MCF 10A (cell line): ENCODE measurements around the gene DTX3L. TPM values are rescaled to one million over a fixed set of nuclear protein-coding genes. Genes with fewer than 3 reads are reported as not detected.

ENCODE experiments used
- BruUV-seq: library from RNA; stranded (reverse); fragments of 400-500 nt; replicated peaks from 2 replicates; lab custom pipeline; 2021; lab: Mats Ljungman, UMichigan
- CTCF ChIA-PET: fragments of 300-600 bp; sonication (Branson Sonifier 250); formaldehyde crosslinking; extraction: SDS; loops from one replicate; lab custom pipeline; 2021; ENCODE audit warnings: antibody characterized with exemption, inconsistent platforms; lab: Yijun Ruan, JAX
- POLR2A ChIA-PET: fragments of 300-600, 350-650 bp; sonication (Branson Sonifier 250); formaldehyde crosslinking; extraction: SDS; loops from one replicate; lab custom pipeline; 2020; ENCODE audit warnings: antibody characterized with exemption, inconsistent platforms; lab: Yijun Ruan, JAX
- DNase-seq: peaks from one replicate; pipeline ENCODE4 v3.0.0-alpha.2; 2018; ENCODE audit not compliant: unreplicated experiment
- H3K27ac Mint-ChIP-seq: one replicate; pipeline ENCODE4 v1.8.0; 2022; ENCODE audit warnings: mild to moderate bottlenecking, low read depth, mixed read lengths; ENCODE audit not compliant: unreplicated experiment
- H3K27me3 Mint-ChIP-seq: one replicate; pipeline ENCODE4 v1.8.0; 2022; ENCODE audit warnings: mixed read lengths; ENCODE audit not compliant: insufficient read depth, unreplicated experiment
- H3K36me3 Mint-ChIP-seq: one replicate; pipeline ENCODE4 v1.8.0; 2022; ENCODE audit warnings: mild to moderate bottlenecking, moderate library complexity, mixed read lengths; ENCODE audit not compliant: insufficient read depth, unreplicated experiment
- H3K4me1 Mint-ChIP-seq: one replicate; pipeline ENCODE4 v1.8.0; 2022; ENCODE audit warnings: mixed read lengths; ENCODE audit not compliant: insufficient read depth, unreplicated experiment
- H3K4me3 Mint-ChIP-seq: one replicate; pipeline ENCODE4 v1.8.0; 2022; ENCODE audit warnings: mild to moderate bottlenecking, moderate library complexity, mixed read lengths; ENCODE audit not compliant: unreplicated experiment
- H3K9me3 Mint-ChIP-seq: one replicate; pipeline ENCODE4 v1.8.0; 2022; ENCODE audit warnings: mixed read lengths; ENCODE audit not compliant: unreplicated experiment
- intact Hi-C: fragments of 100-400 bp; cut with micrococcal nuclease; formaldehyde crosslinking; loops from 2 replicates; pipeline ENCODE4 v1.14.1; 2022
- total RNA-seq: library from RNA; stranded (reverse); gene quantifications from 2 replicates; pipeline ENCODE4 v1.2.3, GENCODE V29; 2022
- TF ChIP-seq, protein P1 (sequence below): fragments of 200-600 bp; IDR thresholded peaks from one replicate; pipeline ENCODE4 v1.8.0; 2022; ENCODE audit warnings: antibody characterized with exemption, mild to moderate bottlenecking; ENCODE audit not compliant: unreplicated experiment

Gene DTX3L
- total RNA-seq, 1 experiment from 2014 or later = 19.1 TPM

DNA sequence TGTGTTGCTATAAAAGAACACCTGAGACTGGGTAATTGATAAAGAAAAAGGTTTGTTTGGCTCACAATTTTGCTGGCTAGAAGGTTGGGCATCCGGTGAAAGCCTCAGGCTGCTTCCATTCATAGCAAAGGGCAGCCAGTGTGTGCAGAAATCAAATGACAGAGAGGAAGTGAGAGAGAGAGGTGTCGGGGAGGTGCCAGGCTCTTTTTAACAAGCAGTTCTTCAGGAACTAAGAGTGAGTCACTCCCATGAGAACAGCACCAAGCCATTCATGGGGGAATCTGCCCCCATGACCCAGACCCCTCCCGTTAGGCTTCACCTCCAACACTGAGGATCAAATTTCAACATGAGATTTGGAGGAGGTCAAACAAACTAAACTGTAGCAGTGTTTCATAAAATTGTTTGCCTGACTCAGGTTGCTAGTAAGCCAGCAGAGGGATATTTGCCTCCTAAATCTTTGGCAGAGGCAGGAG lies 8.8 kb downstream of the DTX3L start:
- peaks cover 48% of the 10 kb centered on the region for H3K36me3 Mint-ChIP-seq

DNA sequence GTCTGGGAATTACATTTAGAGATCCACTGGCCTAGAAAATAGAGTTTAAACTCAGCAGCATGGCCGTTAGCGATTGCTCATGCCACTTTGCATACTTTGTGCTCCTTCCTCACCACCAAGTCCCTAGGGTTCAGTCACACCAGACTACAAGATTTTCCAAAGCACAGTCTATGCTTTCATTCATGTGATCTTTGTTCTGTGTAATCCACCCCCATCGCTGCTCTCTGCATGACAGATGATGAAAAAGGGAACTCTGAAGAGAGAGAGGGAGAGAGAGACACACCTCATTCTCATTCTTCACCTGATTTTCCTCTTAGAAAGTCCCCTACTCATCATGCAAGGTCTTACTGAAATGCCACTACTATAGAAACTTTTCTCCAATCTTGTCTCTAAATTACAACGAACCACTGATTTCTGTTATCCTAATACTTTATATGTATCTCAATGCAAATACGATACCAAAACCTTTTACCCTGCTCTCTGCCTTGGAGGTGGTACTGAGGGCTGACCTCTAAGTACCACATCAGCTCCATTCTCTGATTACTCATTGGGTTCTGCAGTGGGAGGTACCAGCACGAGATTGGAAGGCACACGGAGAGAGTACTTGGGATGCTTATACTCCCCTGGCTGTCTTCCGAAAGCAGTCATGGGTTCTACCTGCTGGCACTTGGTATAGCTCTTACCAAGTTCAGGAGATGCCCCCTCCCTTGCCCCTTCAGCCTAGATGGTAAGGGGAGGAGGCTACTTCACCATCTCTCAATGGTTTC lies 12.2 kb downstream of the DTX3L start:
- peaks cover 5% of the 10 kb centered on the region for H3K9me3 Mint-ChIP-seq
- no peak overlapping the region for H3K27ac Mint-ChIP-seq
- H3K36me3 Mint-ChIP-seq = peaks cover 18% of the 10 kb centered on the region
- ChIA-PET CTCF (interaction anchor here (0.7 kb wide), 2 partner anchors 50 to 107 kb away, joined by 3 read pairs; no protein-coding TSS in a partner anchor), POLR2A (no interaction called here)
- no peak overlapping the region for H3K4me3 Mint-ChIP-seq
- no peak for DNase-seq
- intact Hi-C loops = no loop called here
- H3K4me1 Mint-ChIP-seq = peaks cover 6% of the 10 kb centered on the region
- BruUV-seq = no TSS peak
- H3K27me3 Mint-ChIP-seq = no peaks in the 10 kb centered on the region
- TF ChIP-seq, protein P1, sequence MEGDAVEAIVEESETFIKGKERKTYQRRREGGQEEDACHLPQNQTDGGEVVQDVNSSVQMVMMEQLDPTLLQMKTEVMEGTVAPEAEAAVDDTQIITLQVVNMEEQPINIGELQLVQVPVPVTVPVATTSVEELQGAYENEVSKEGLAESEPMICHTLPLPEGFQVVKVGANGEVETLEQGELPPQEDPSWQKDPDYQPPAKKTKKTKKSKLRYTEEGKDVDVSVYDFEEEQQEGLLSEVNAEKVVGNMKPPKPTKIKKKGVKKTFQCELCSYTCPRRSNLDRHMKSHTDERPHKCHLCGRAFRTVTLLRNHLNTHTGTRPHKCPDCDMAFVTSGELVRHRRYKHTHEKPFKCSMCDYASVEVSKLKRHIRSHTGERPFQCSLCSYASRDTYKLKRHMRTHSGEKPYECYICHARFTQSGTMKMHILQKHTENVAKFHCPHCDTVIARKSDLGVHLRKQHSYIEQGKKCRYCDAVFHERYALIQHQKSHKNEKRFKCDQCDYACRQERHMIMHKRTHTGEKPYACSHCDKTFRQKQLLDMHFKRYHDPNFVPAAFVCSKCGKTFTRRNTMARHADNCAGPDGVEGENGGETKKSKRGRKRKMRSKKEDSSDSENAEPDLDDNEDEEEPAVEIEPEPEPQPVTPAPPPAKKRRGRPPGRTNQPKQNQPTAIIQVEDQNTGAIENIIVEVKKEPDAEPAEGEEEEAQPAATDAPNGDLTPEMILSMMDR = no peak

More for the DNA sequence above, 8.8 kb downstream of the DTX3L start:
- H3K4me3 Mint-ChIP-seq = no peak overlapping the region
- H3K4me1 Mint-ChIP-seq = peaks cover 6% of the 10 kb centered on the region
- no peak overlapping the region for H3K27ac Mint-ChIP-seq
- intact Hi-C loops = no loop called here
- TF ChIP-seq, protein P1 = no peak
- CTCF ChIA-PET = interaction anchor here (1.4 to 1.7 kb wide), 2 partner anchors 105 to 107 kb away, joined by 4 read pairs; no protein-coding TSS in a partner anchor
- H3K9me3 Mint-ChIP-seq = no peaks in the 10 kb centered on the region
- no peaks in the 10 kb centered on the region for H3K27me3 Mint-ChIP-seq
- no TSS peak for BruUV-seq
- peak; percentile 87 for DNase-seq
- POLR2A ChIA-PET = interaction anchor here (1.6 kb wide), 1 partner anchor 107 kb away, joined by 4 read pairs; no protein-coding TSS in a partner anchor

DNA sequence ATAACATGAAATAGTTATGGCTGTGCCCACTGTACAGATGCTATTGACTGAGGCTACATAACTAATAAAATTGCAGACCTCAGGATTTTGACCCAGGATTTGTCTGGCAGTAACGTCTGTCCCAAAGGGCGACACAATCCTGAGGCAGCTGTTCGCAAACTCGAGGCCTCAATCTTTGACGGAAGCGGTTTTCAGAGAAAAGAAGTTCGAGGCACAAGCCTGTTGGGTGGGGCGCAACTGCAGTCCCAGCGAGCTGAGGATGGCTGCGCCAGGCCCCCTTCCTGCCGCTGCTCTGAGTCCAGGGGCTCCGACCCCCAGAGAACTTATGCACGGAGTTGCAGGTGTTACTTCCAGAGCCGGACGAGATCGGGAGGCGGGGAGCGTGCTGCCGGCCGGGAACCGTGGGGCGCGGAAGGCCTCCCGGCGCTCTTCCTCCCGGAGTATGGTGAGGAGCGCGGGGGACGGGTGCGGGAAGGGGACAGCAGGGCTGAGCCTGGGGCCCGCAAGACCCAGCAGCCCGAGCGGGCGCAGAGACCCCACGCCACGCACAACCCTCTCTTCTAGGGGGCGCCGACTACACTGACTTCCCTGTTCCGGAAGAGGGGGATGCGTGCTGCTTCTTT lies 13.4 kb downstream of the DTX3L start, which contains the start of gene PARP15:
Gene PARP15, plus strand, starts transcription at position 242 of the 623 bp plus-strand sequence. Its CDS starts 18 bp downstream, at position 260.
- intact Hi-C loops = no loop called here
- DNase-seq = no peak

More for the DNA sequence above, 13.4 kb downstream of the DTX3L start, which contains the start of gene PARP15:
- Mint-ChIP-seq H3K36me3 (peaks cover 9% of the 10 kb centered on the region), H3K4me3 (no peak within 1 kb of the TSS), H3K4me1 (peaks cover 6% of the 10 kb centered on the region), H3K9me3 (peaks cover 10% of the 10 kb centered on the region), H3K27me3 (no peaks in the 10 kb centered on the region), H3K27ac (no peak within 1 kb of the TSS)
- CTCF ChIA-PET = no interaction called here
- no TSS peak for BruUV-seq
- TF ChIP-seq, protein P1 = no peak
- POLR2A ChIA-PET = no interaction called here
